GM12878 (cell line): ENCODE data around the gene PTPRF. TPM values are rescaled to one million over a fixed set of nuclear protein-coding genes. Genes with fewer than 3 reads are reported as not detected.

Experiments
- ATAC-seq: fragments of 200-7000 bp; cut with Tn5 transposase; 3 replicates; pipeline ENCODE4 v1.9.1; 2020; ENCODE audit warnings: mild to moderate bottlenecking, moderate library complexity
- BruUV-seq: library from RNA; stranded (reverse); fragments of 400-500 nt; replicated peaks from 2 replicates; lab custom pipeline; 2021; lab: Mats Ljungman, UMichigan
- CTCF ChIA-PET: fragments of 300-600 bp; sonication (Branson Sonifier 250); formaldehyde crosslinking; extraction: SDS; loops from one replicate; lab custom pipeline; 2021; ENCODE audit warnings: inconsistent platforms; lab: Yijun Ruan, JAX
- POLR2A ChIA-PET: fragments of 350-600 bp; formaldehyde crosslinking; extraction: SDS; loops from one replicate; lab custom pipeline; 2021; ENCODE audit warnings: inconsistent platforms; lab: Charles Lee
- RAD21 ChIA-PET: fragments of 300-600 bp; sonication (Branson Sonifier 250); formaldehyde crosslinking; loops from one replicate; lab custom pipeline; 2023; ENCODE audit warnings: antibody characterized with exemption; ENCODE audit not compliant: unreplicated experiment; lab: Charles Lee
- SMC1A ChIA-PET: fragments of 300-600 bp; sonication (Branson Sonifier 250); formaldehyde crosslinking; loops from one replicate; lab custom pipeline; 2023; ENCODE audit not compliant: unreplicated experiment, uncharacterized antibody; lab: Charles Lee
- DNase-seq: peaks from one replicate; pipeline ENCODE4 v3.0.0-alpha.2; 2011; ENCODE audit warnings: low read depth, low spot score
- FAIRE-seq: peaks from 3 replicates; lab custom pipeline; 2011; peaks lifted over from hg19 to GRCh38; lab: Jason Lieb, UNC
- H2AFZ ChIP-seq: 2 replicates; pipeline ENCODE4 v1.6.0; 2011; ENCODE audit warnings: low read depth, low read length, control low read depth; ENCODE audit not compliant: control insufficient read depth
- H3K27ac ChIP-seq: 2 replicates; pipeline ENCODE4 v1.5.1; 2011; ENCODE audit warnings: control low read depth; ENCODE audit not compliant: control insufficient read depth, insufficient read depth
- H3K27me3 ChIP-seq, 2 experiments: replicated peaks in 1 of 2; 2 replicates each; pipeline versions ENCODE4 v1.6.0 to v1.6.1; 2011; ENCODE audit warnings: low read length in 1 of 2; ENCODE audit not compliant: control insufficient read depth in 2 of 2, insufficient read depth in 2 of 2
- H3K36me3 ChIP-seq, 2 experiments: 2 replicates each; pipeline ENCODE4 v1.5.1; 2011; ENCODE audit warnings: low read length in 1 of 2; ENCODE audit not compliant: control insufficient read depth in 2 of 2, insufficient read depth in 2 of 2
- H3K4me1 ChIP-seq: 2 replicates; pipeline ENCODE4 v1.6.1; 2011; ENCODE audit warnings: mild to moderate bottlenecking, low read length, moderate library complexity, mixed read lengths; ENCODE audit not compliant: control insufficient read depth, insufficient read depth
- H3K4me2 ChIP-seq: 2 replicates; pipeline ENCODE4 v1.6.0; 2011; ENCODE audit warnings: control low read depth; ENCODE audit not compliant: control insufficient read depth, insufficient read depth
- H3K4me3 ChIP-seq: fragments of 200-600 bp; sonication (generic); 2 replicates; pipeline ENCODE4 v1.5.1; 2016
- H3K79me2 ChIP-seq: 2 replicates; pipeline ENCODE4 v1.6.0; 2011; ENCODE audit warnings: low read length; ENCODE audit not compliant: control insufficient read depth, insufficient read depth
- H3K9ac ChIP-seq: 2 replicates; pipeline ENCODE4 v1.8.0; 2011; ENCODE audit warnings: low read length, control low read depth, mixed read lengths; ENCODE audit not compliant: control insufficient read depth, insufficient read depth
- H3K9me3 ChIP-seq: replicated peaks from 3 replicates; pipeline ENCODE4 v1.5.1; 2011; ENCODE audit warnings: mild to moderate bottlenecking, low read length; ENCODE audit not compliant: control insufficient read depth, insufficient read depth
- H4K20me1 ChIP-seq: 2 replicates; pipeline ENCODE4 v1.6.0; 2011; ENCODE audit not compliant: control insufficient read depth, insufficient read depth
- ATF7 ChIP-seq: fragments of 450-650 bp; IDR thresholded peaks from 2 replicates; pipeline ENCODE4 v1.6.1; 2016; ENCODE audit warnings: low read depth, mild to moderate bottlenecking
- CBX3 ChIP-seq: fragments of 200-600 bp; sonication (generic); IDR thresholded peaks from 2 replicates; pipeline ENCODE4 v1.6.1; 2016; ENCODE audit warnings: low read depth, borderline replicate concordance
- CREM ChIP-seq: IDR thresholded peaks from 2 replicates; pipeline ENCODE4 v1.6.1; 2014; ENCODE audit warnings: antibody characterized with exemption, low read depth
- EGR1 ChIP-seq, 2 experiments: IDR thresholded peaks; 1 replicate in 1 of 2; 2 replicates in 1 of 2; pipeline ENCODE4 v1.6.1; 2011 to 2012; ENCODE audit warnings: low read depth in 2 of 2, low read length in 2 of 2, borderline replicate concordance in 1 of 2, mild to moderate bottlenecking in 1 of 2, moderate library complexity in 1 of 2
- JUNB ChIP-seq: IDR thresholded peaks from 2 replicates; pipeline ENCODE4 v1.6.1; 2016; ENCODE audit warnings: antibody characterized with exemption, mild to moderate bottlenecking
- TBL1XR1 ChIP-seq: IDR thresholded peaks from 2 replicates; pipeline ENCODE4 v1.6.1; 2012; ENCODE audit warnings: low read depth, low read length, improper control_type of control experiment
- ZNF622 ChIP-seq: fragments of 450-650 bp; IDR thresholded peaks from 2 replicates; pipeline ENCODE4 v1.6.1; 2017; ENCODE audit warnings: mild to moderate bottlenecking, inconsistent platforms
- WGBS: methylation state at CpG from one replicate; pipeline ENCODE4 v1.1.6; 2016; ENCODE audit warnings: low lambda C conversion rate; ENCODE audit not compliant: insufficient replicate concordance, insufficient coverage; ENCODE audit errors: missing lambda C conversion rate; 5-methylcytosine and 5-hydroxymethylcytosine counted together
- in situ Hi-C: fragments of 300-500 bp; cut with MboI; formaldehyde crosslinking; loops from 9 replicates; pipeline ENCODE4 v1.14.3; 2018; ENCODE audit warnings: mixed read lengths
- intact Hi-C: fragments of 100-400 bp; cut with micrococcal nuclease; formaldehyde crosslinking; loops from one replicate; pipeline ENCODE4 v1.14.2; 2022; ENCODE audit not compliant: unreplicated experiment
- polyA plus RNA-seq, 11 experiments: library from polyadenylated mRNA; depleted of rRNA in 4 of 11; unstranded in 6 of 11; stranded (reverse) in 5 of 11; fragments of >200 nt; fragmentation: Nextera tagmentation in 4 of 11; fragmentation: Illumina TruSeq in 1 of 11; extraction: Ambion mirVana in 4 of 11; extraction: Trizol in 1 of 11; gene quantifications; 1 replicate in 1 of 11; 2 replicates in 10 of 11; pipeline versions ENCODE4 v1.2.1 to v1.2.3, GENCODE V29; 2011 to 2016; ENCODE audit warnings: inconsistent platforms in 2 of 11, missing spikeins in 2 of 11, low read depth in 1 of 11
- total RNA-seq, 4 experiments: library from RNA; depleted of rRNA in 3 of 4; stranded (reverse); fragments of >200 nt in 3 of 4; fragmentation: Illumina TruSeq in 1 of 4; extraction: Trizol in 1 of 4; gene quantifications; 2 replicates each; pipeline versions ENCODE4 v1.2.1 to v1.2.3, GENCODE V29; 2013 to 2021
- TF ChIP-seq, protein P1 (sequence below): IDR thresholded peaks from 2 replicates; pipeline ENCODE4 v1.6.1; 2012; ENCODE audit warnings: low read depth, low read length, improper control_type of control experiment
- TF ChIP-seq, protein P2 (sequence below): fragments of 450-650 bp; formaldehyde crosslinking; IDR thresholded peaks from 2 replicates; pipeline ENCODE4 v1.4.0; 2020; ENCODE audit warnings: mild to moderate bottlenecking, moderate library complexity

PTPRF gene
- total and polyA plus RNA-seq, 10 of the 15 experiments (the other 5 are each of a cell fraction or from before 2014, with no cell fraction given) = 0.04 to 2.6 (median 0.32) TPM

DNA sequence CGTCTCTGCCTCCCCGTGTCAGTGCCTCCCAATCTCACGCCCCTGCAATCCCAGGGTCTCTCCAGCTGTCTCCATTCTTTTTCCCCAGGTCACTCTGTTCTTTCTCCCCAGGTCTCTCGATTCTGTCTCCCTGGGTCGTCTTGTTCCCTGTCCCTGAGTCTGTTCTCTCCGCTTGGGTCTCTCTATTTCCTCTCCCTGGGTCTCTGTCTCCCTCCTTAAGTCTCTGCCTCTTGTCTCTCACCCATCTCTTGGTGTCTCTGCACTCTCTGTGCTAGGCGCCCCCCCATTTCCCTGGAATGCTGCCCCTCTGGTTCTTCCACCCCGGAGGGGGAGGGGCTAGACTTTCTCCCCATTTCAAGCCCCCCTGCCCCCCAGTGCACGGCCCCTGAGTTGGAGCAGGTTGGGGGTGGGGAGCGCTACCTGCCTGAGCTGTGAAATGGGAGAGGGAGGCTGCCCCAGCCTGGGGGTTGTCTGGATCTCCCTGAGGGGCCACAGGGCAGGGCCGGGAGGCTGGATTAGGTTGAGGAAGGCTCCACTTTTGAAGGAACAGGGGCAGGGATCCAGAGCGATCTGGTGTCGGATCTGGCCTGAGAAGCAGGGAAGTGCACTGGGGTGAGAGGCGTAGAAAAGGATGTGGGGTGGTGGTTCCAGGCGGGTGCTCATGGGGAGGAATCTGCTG, 1.4 kb downstream of the PTPRF start (continued):
- TF ChIP-seq, protein P1, sequence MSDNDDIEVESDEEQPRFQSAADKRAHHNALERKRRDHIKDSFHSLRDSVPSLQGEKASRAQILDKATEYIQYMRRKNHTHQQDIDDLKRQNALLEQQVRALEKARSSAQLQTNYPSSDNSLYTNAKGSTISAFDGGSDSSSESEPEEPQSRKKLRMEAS = no peak
- no peak for TF ChIP-seq CBX3
- no peak for TF ChIP-seq EGR1 (IDR thresholded peaks at IDR 0.05; ENCODE audit: borderline replicate concordance in 1 of 2, low read depth in 2 of 2, low read length in 2 of 2)
- TF ChIP-seq TBL1XR1 = no peak
- no peak for TF ChIP-seq ZNF622
- no peak for TF ChIP-seq CREM
- TF ChIP-seq ATF7 = no peak
- TF ChIP-seq, protein P2, sequence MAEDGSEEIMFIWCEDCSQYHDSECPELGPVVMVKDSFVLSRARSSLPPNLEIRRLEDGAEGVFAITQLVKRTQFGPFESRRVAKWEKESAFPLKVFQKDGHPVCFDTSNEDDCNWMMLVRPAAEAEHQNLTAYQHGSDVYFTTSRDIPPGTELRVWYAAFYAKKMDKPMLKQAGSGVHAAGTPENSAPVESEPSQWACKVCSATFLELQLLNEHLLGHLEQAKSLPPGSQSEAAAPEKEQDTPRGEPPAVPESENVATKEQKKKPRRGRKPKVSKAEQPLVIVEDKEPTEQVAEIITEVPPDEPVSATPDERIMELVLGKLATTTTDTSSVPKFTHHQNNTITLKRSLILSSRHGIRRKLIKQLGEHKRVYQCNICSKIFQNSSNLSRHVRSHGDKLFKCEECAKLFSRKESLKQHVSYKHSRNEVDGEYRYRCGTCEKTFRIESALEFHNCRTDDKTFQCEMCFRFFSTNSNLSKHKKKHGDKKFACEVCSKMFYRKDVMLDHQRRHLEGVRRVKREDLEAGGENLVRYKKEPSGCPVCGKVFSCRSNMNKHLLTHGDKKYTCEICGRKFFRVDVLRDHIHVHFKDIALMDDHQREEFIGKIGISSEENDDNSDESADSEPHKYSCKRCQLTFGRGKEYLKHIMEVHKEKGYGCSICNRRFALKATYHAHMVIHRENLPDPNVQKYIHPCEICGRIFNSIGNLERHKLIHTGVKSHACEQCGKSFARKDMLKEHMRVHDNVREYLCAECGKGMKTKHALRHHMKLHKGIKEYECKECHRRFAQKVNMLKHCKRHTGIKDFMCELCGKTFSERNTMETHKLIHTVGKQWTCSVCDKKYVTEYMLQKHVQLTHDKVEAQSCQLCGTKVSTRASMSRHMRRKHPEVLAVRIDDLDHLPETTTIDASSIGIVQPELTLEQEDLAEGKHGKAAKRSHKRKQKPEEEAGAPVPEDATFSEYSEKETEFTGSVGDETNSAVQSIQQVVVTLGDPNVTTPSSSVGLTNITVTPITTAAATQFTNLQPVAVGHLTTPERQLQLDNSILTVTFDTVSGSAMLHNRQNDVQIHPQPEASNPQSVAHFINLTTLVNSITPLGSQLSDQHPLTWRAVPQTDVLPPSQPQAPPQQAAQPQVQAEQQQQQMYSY (CRISPR knock-in tag) = no peak

DNA sequence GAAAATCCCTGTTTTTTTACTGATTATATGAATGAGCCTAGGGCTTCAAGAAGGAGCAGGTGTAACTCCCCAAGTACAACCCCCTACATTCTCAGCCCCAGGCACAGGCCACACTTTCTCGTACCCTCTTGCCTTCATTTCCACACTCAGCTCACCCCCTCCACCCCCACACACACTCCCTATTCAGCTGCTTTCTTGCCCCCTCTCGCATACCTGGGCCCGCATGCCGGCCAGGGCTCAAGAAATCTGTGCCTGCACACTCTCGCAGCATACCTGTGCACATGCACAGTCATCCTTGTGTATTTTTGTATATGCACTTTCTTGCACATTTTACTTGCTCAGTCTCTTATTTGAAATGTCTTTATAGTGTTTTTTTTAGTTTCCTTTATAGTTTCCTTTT, 2.0 kb downstream of the PTPRF start:
- ChIA-PET POLR2A (no interaction called here), CTCF (interaction anchor here (0.5 to 3.4 kb wide), 6 partner anchors 119 to 413 kb away, joined by 3 to 16 read pairs (median 3); no protein-coding TSS in a partner anchor), SMC1A (interaction anchor here (1.2 to 1.7 kb wide), 4 partner anchors 18 to 413 kb away, joined by 4 to 5 read pairs (median 4); no protein-coding TSS in a partner anchor)
- Histone ChIP-seq H3K27ac (no peak overlapping the region), H3K79me2 (no peaks in the 10 kb centered on the region), H2AFZ (no peak overlapping the region), H3K4me1 (no peaks in the 10 kb centered on the region), H3K36me3 (no peaks in the 10 kb centered on the region)
- no TSS peak for BruUV-seq
- intact Hi-C loops (no loop called here), in situ Hi-C loops (no loop called here)
- no peak for DNase-seq
- no peak for TF ChIP-seq JUNB
- TF ChIP-seq, all 136 proteins: peak for 0
- ATAC-seq = no peak
- no peaks in the 10 kb centered on the region for H4K20me1 ChIP-seq
- no peak overlapping the region for H3K9ac ChIP-seq
- H3K4me2 ChIP-seq = no peak overlapping the region
- H3K4me3 ChIP-seq = no peak overlapping the region
- whole genome bisulfite sequencing = 67% methylated on average over 5 of the region's 5 CpGs
- H3K9me3 ChIP-seq = no peaks in the 10 kb centered on the region
- peaks cover 7 to 11% of the 10 kb centered on the region in 2 experiments for H3K27me3 ChIP-seq
- RAD21 ChIA-PET = interaction anchor here (1.2 kb wide), 1 partner anchor 402 kb away, joined by 3 read pairs; no protein-coding TSS in a partner anchor
- FAIRE-seq = no peak
